Naive B cell (primary cell): ENCODE data around the gene TACSTD2. TPM values are rescaled to one million over a fixed set of nuclear protein-coding genes. Genes with fewer than 3 reads are reported as not detected.
"Not testable (repeated sequence)": the region's sequence is repeated elsewhere in the genome, so short reads cannot be mapped to it uniquely, and the experiment has no call there.

Source experiments
- ATAC-seq, 2 donors: fragments of 150-1000 bp; cut with Tn5 transposase; 2 replicates each; pipeline ENCODE4 v1.10.0; 2021; ENCODE audit warnings: low read depth in 2 of 2, mild to moderate bottlenecking in 2 of 2, moderate library complexity in 2 of 2
- DNase-seq: peaks from one replicate; pipeline ENCODE4 v3.0.0; 2022
- H3K27ac Mint-ChIP-seq, 6 donors: one replicate each; pipeline ENCODE4 v1.8.0; 2020 to 2022; ENCODE audit warnings: mild to moderate bottlenecking in 6 of 6, mixed read lengths in 6 of 6, moderate library complexity in 5 of 6, inconsistent platforms in 2 of 6
- H3K27me3 Mint-ChIP-seq, 3 donors: one replicate each; pipeline ENCODE4 v1.8.0; 2021 to 2022; ENCODE audit warnings: mixed read lengths in 3 of 3, mild to moderate bottlenecking in 1 of 3
- H3K36me3 Mint-ChIP-seq, 2 donors: one replicate each; pipeline ENCODE4 v1.8.0; 2020 to 2022; ENCODE audit warnings: mixed read lengths in 2 of 2, inconsistent platforms in 1 of 2, mild to moderate bottlenecking in 1 of 2
- H3K4me1 Mint-ChIP-seq, 3 donors: one replicate each; pipeline ENCODE4 v1.8.0; 2020 to 2022; ENCODE audit warnings: mixed read lengths in 3 of 3, inconsistent platforms in 1 of 3, mild to moderate bottlenecking in 1 of 3, moderate library complexity in 1 of 3
- H3K4me3 Mint-ChIP-seq, 8 donors: one replicate each; pipeline ENCODE4 v1.8.0; 2020 to 2022; ENCODE audit warnings: mild to moderate bottlenecking in 8 of 8, mixed read lengths in 8 of 8, moderate library complexity in 8 of 8, inconsistent platforms in 2 of 8
- H3K9me3 Mint-ChIP-seq, 7 donors: one replicate each; pipeline ENCODE4 v1.8.0; 2020 to 2022; ENCODE audit warnings: mixed read lengths in 7 of 7, mild to moderate bottlenecking in 5 of 7, inconsistent platforms in 2 of 7, moderate library complexity in 1 of 7
- polyA plus RNA-seq, 6 donors: library from polyadenylated mRNA; unstranded; fragments of 300-500 nt; fragmentation: Illumina TruSeq; gene quantifications; one replicate each; pipeline ENCODE4 v1.2.3, GENCODE V29; 2021; ENCODE audit warnings: low read depth in 6 of 6

Gene TACSTD2
- polyA plus RNA-seq, 6 donors from 2014 or later, result not detected

GRCh38 chr1:58571616-58572015 is 5.4 kb downstream of the TACSTD2 start:
- DNase-seq (no peak), ATAC-seq (no peak)
- H3K27me3 Mint-ChIP-seq, result peaks cover 51 to 76% (median 70%) of the 10 kb centered on the region in 3 donors
- H3K27ac Mint-ChIP-seq, result no peak overlapping the region
- peaks cover 9 to 11% (median 11%) of the 10 kb centered on the region in 3 donors for H3K4me1 Mint-ChIP-seq
- H3K9me3 Mint-ChIP-seq, result peaks cover 0 to 4% (median 0%) of the 10 kb centered on the region in 7 donors
- H3K36me3 Mint-ChIP-seq, result no peaks in the 10 kb centered on the region
- no peak overlapping the region for H3K4me3 Mint-ChIP-seq

DNA sequence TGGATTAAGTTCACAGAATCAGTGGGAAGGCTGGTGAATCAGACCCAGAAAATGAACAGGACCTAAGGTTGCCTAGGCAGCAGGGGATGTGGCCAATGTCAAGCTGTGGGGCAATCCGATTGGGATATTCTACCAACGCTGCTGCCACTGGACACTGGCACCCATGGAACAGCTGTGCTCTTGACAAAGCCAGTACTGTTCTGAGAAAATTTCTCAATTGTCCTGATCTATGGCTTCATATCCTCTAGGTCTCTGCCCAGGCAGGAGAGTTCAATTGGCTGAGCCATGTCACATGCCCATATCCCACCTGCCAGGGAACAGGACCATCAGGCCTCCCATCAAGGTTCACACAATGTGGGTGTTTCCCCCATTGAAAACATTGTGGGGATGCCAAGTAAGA is 6.2 kb downstream of the TACSTD2 start:
- no peak for DNase-seq
- H3K27me3 Mint-ChIP-seq, result peaks cover 45 to 71% (median 62%) of the 10 kb centered on the region in 3 donors
- no peak for ATAC-seq

DNA sequence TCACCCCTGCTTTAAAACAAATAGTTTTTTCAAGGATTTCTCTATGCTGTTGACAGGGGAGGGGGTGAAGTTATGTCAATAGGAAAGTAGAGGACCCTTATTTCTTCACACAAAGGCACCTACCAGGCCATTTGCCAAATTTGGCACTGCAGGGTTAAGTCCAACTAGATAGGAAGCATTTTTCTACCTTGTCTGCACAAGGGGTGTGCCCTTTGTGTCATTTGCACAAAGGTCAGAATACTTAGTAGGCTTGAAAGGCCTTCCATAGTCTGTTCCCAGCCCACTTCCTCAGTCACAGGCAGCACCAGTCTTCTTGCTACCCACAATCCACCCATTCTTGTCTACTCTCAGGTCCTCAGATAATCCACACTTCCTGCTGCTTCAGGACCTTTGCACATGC is 7.0 kb downstream of the TACSTD2 start:
- peaks cover 40 to 66% (median 55%) of the 10 kb centered on the region in 3 donors for H3K27me3 Mint-ChIP-seq
- no peak overlapping the region for H3K4me3 Mint-ChIP-seq
- ATAC-seq (no peak), DNase-seq (no peak)
- no peaks in the 10 kb centered on the region for H3K4me1 Mint-ChIP-seq
- peaks cover 0 to 4% (median 0%) of the 10 kb centered on the region in 7 donors for H3K9me3 Mint-ChIP-seq
- no peak overlapping the region for H3K27ac Mint-ChIP-seq
- no peaks in the 10 kb centered on the region for H3K36me3 Mint-ChIP-seq

More for the DNA sequence above, 6.2 kb downstream of the TACSTD2 start:
- Mint-ChIP-seq H3K27ac (no peak overlapping the region), H3K4me1 (peaks cover 3% of the 10 kb centered on the region in 3 donors), H3K9me3 (peaks cover 0 to 4% (median 0%) of the 10 kb centered on the region in 7 donors), H3K36me3 (no peaks in the 10 kb centered on the region), H3K4me3 (no peak overlapping the region)

- peaks cover 0 to 7% (median 0%) of the 10 kb centered on the region in 7 donors for H3K9me3 Mint-ChIP-seq
- H3K4me1 Mint-ChIP-seq, result no peaks in the 10 kb centered on the region
- no peak overlapping the region for H3K27ac Mint-ChIP-seq
- ATAC-seq (no peak), DNase-seq (no peak)
- H3K4me3 Mint-ChIP-seq, result no peak overlapping the region
- H3K27me3 Mint-ChIP-seq, result peaks cover 36 to 63% (median 53%) of the 10 kb centered on the region in 3 donors
- no peaks in the 10 kb centered on the region for H3K36me3 Mint-ChIP-seq
Measured at GRCh38 chr1:58568911-58569310, 8.1 kb downstream of the TACSTD2 start.

- Mint-ChIP-seq H3K4me1 (no peaks in the 10 kb centered on the region), H3K27me3 (peaks cover 30 to 58% (median 48%) of the 10 kb centered on the region in 3 donors), H3K9me3 (peaks cover 0 to 10% (median 1%) of the 10 kb centered on the region in 7 donors), H3K27ac (no peak overlapping the region), H3K4me3 (no peak overlapping the region), H3K36me3 (no peaks in the 10 kb centered on the region)
- no peak for ATAC-seq
- DNase-seq, result no peak
Measured at GRCh38 chr1:58568271-58568860, 8.7 kb downstream of the TACSTD2 start.

- peaks cover 17 to 57% (median 37%) of the 10 kb centered on the region in 3 donors for H3K27me3 Mint-ChIP-seq
- H3K27ac Mint-ChIP-seq, result no peak overlapping the region
- no peaks in the 10 kb centered on the region for H3K36me3 Mint-ChIP-seq
- ATAC-seq, result no peak
- no peak overlapping the region for H3K4me3 Mint-ChIP-seq
- no peaks in the 10 kb centered on the region for H3K4me1 Mint-ChIP-seq
- H3K9me3 Mint-ChIP-seq, result peaks cover 0 to 15% (median 2%) of the 10 kb centered on the region in 7 donors
- no peak for DNase-seq
Measured at GRCh38 chr1:58566339-58566738, 10.7 kb downstream of the TACSTD2 start.

GRCh38 chr1:58563715-58564114 is 13.3 kb downstream of the TACSTD2 start:
- ATAC-seq, H3K4me1 Mint-ChIP-seq, DNase-seq, H3K36me3 Mint-ChIP-seq, H3K27ac Mint-ChIP-seq, H3K4me3 Mint-ChIP-seq: not testable (repeated sequence)
- H3K27me3 Mint-ChIP-seq, result peaks cover 15 to 46% (median 16%) of the 10 kb centered on the region in 3 donors
- peaks cover 0 to 20% (median 14%) of the 10 kb centered on the region in 7 donors for H3K9me3 Mint-ChIP-seq

GRCh38 chr1:58561633-58562032 is 15.4 kb downstream of the TACSTD2 start:
- H3K4me1 Mint-ChIP-seq, result no peaks in the 10 kb centered on the region
- no peak overlapping the region for H3K4me3 Mint-ChIP-seq
- no peaks in the 10 kb centered on the region for H3K36me3 Mint-ChIP-seq
- DNase-seq (no peak), ATAC-seq (no peak)
- no peak overlapping the region for H3K27ac Mint-ChIP-seq
- peaks cover 18 to 48% (median 29%) of the 10 kb centered on the region in 3 donors for H3K27me3 Mint-ChIP-seq
- H3K9me3 Mint-ChIP-seq, result peaks cover 0 to 20% (median 16%) of the 10 kb centered on the region in 7 donors

- H3K9me3 Mint-ChIP-seq, result peaks cover 0 to 10% (median 6%) of the 10 kb centered on the region in 7 donors
- no peak for ATAC-seq
- H3K27ac Mint-ChIP-seq, result no peak overlapping the region
Measured at GRCh38 chr1:58555393-58555792, 21.7 kb downstream of the TACSTD2 start.

GRCh38 chr1:58551186-58552140 is 25.6 kb downstream of the TACSTD2 start:
- no peaks in the 10 kb centered on the region for H3K36me3 Mint-ChIP-seq
- no peaks in the 10 kb centered on the region for H3K9me3 Mint-ChIP-seq
- no peak overlapping the region for H3K27ac Mint-ChIP-seq
- no peak for ATAC-seq
- H3K4me3 Mint-ChIP-seq, result no peak overlapping the region
- no peak for DNase-seq
- peaks cover 0 to 6% (median 6%) of the 10 kb centered on the region in 3 donors for H3K4me1 Mint-ChIP-seq
- H3K27me3 Mint-ChIP-seq, result peaks cover 15 to 37% (median 20%) of the 10 kb centered on the region in 3 donors

More at GRCh38 chr1:58555393-58555792, 21.7 kb downstream of the TACSTD2 start:
- DNase-seq, result no peak
- Mint-ChIP-seq H3K36me3 (no peaks in the 10 kb centered on the region), H3K27me3 (peaks cover 20 to 41% (median 34%) of the 10 kb centered on the region in 3 donors), H3K4me1 (no peaks in the 10 kb centered on the region), H3K4me3 (no peak overlapping the region)

GRCh38 chr1:58549291-58549690 is 27.8 kb downstream of the TACSTD2 start:
- not testable (repeated sequence) for H3K9me3 Mint-ChIP-seq, ATAC-seq, H3K4me3 Mint-ChIP-seq, DNase-seq, H3K27ac Mint-ChIP-seq, H3K36me3 Mint-ChIP-seq
- H3K4me1 Mint-ChIP-seq, result peaks cover 12 to 24% (median 23%) of the 10 kb centered on the region in 3 donors
- peaks cover 8 to 27% (median 13%) of the 10 kb centered on the region in 3 donors for H3K27me3 Mint-ChIP-seq

GRCh38 chr1:58548371-58548770 is 28.7 kb downstream of the TACSTD2 start:
- DNase-seq, result no peak
- Mint-ChIP-seq H3K27ac (no peak overlapping the region), H3K9me3 (no peaks in the 10 kb centered on the region), H3K27me3 (peaks cover 8 to 24% (median 12%) of the 10 kb centered on the region in 3 donors), H3K4me3 (peak overlapping the region in 1 of 8 donors; percentile 42), H3K4me1 (peaks cover 12 to 28% (median 26%) of the 10 kb centered on the region in 3 donors), H3K36me3 (no peaks in the 10 kb centered on the region)
- no peak for ATAC-seq

DNA sequence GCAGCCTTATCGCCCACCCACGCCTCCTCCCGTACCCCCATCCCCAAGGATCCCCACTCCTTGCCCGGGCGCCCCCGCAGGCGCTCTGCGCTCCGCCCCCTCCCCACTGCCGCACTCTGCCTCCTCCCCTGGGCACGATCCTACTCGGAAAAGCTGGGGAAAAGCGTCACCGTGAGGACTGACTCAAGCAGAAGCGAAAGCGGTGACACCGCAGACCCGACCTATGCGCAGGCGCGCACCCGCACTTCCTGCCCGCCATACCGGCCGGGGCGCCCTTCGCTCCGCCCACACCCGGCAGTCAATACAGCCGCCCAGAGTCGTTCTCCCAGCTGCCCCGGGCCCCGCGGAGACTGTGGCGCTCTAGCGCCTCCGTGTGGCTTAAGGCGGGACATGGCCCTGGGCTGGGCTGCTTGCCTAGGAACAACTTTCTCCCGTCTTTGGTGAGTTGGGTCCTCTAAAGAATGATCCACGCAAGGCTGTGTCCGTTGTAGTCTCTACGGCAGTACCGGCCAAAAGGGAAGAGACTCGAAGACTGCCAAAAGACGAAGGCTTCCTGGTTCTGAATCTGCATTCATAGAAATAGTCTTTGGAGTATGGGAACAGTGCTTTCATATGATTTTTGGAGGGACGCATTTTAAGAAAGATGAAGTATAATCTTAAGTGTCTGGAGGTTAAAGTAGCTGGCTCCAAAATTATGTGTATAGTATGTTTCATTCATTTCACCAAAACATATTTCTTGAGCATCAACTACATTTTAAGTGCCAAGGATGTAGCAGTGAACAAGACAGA is 30.3 kb downstream of the TACSTD2 start, which contains the start of gene OMA1:
OMA1 (minus strand) TSS at position 207 of the 789 bp plus-strand sequence. CDS start 7,432 bp downstream, outside the sequence.
- ATAC-seq, result peak; percentile 89
- Mint-ChIP-seq H3K4me1 (peaks cover 12 to 32% (median 31%) of the 10 kb centered on the region in 3 donors), H3K27ac (peak within 1 kb of the TSS; percentile 93 to 100 (median 99))

More for the DNA sequence above, 30.3 kb downstream of the TACSTD2 start, which contains the start of gene OMA1:
- H3K4me3 Mint-ChIP-seq, result peak within 1 kb of the TSS; percentile 90 to 98 (median 96)
- peak; percentile 97 for DNase-seq
- H3K27me3 Mint-ChIP-seq, result peaks cover 3 to 21% (median 7%) of the 10 kb centered on the region in 3 donors
- no peaks in the 10 kb centered on the region for H3K9me3 Mint-ChIP-seq
- no peaks in the 10 kb centered on the region for H3K36me3 Mint-ChIP-seq
